ENCODE results near the gene CARD9.

- TF ChIP-seq, protein P1, sequence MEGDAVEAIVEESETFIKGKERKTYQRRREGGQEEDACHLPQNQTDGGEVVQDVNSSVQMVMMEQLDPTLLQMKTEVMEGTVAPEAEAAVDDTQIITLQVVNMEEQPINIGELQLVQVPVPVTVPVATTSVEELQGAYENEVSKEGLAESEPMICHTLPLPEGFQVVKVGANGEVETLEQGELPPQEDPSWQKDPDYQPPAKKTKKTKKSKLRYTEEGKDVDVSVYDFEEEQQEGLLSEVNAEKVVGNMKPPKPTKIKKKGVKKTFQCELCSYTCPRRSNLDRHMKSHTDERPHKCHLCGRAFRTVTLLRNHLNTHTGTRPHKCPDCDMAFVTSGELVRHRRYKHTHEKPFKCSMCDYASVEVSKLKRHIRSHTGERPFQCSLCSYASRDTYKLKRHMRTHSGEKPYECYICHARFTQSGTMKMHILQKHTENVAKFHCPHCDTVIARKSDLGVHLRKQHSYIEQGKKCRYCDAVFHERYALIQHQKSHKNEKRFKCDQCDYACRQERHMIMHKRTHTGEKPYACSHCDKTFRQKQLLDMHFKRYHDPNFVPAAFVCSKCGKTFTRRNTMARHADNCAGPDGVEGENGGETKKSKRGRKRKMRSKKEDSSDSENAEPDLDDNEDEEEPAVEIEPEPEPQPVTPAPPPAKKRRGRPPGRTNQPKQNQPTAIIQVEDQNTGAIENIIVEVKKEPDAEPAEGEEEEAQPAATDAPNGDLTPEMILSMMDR (conservative IDR thresholded peaks at IDR 0.05): no peak
- no peak for TF ChIP-seq EZH2 (IDR thresholded peaks at IDR 0.05; ENCODE audit: low read depth)
Observed at GRCh38 chr9:136329636-136330405, 43.6 kb downstream of the CARD9 start.

All from PC-9 (cell line).